B cell (primary cell): ENCODE data around the gene IPO4.

ENCODE experiments used
- EZH2 ChIP-seq: IDR thresholded peaks from 2 replicates; pipeline ENCODE4 v1.6.1; 2012; ENCODE audit warnings: borderline replicate concordance, low read depth, mild to moderate bottlenecking, moderate library complexity, low read length; ENCODE audit not compliant: insufficient read depth, poor library complexity, severe bottlenecking
- TF ChIP-seq, protein P1 (sequence below): fragments of 200-600 bp; IDR thresholded peaks from one replicate; pipeline ENCODE4 v1.8.0; 2022; ENCODE audit warnings: antibody characterized with exemption, mild to moderate bottlenecking

DNA sequence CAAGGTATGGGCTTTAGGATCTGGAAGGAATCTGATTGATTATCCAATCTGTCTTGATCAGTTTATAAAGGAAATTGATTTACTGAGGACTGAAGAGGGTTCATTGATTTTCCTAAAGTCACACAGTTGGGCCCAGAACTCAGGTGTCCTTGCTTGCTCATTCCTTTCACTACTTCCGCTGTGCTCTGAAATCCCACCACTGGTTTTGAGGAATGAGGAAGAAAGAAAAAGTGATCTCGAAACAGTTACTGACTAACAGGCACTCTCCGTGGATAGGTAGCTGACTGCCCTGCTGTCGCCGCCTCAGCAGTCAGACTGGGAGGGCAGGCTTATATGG is 58.3 kb downstream of the IPO4 start, which contains the start of gene FITM1:
- TF ChIP-seq, protein P1, sequence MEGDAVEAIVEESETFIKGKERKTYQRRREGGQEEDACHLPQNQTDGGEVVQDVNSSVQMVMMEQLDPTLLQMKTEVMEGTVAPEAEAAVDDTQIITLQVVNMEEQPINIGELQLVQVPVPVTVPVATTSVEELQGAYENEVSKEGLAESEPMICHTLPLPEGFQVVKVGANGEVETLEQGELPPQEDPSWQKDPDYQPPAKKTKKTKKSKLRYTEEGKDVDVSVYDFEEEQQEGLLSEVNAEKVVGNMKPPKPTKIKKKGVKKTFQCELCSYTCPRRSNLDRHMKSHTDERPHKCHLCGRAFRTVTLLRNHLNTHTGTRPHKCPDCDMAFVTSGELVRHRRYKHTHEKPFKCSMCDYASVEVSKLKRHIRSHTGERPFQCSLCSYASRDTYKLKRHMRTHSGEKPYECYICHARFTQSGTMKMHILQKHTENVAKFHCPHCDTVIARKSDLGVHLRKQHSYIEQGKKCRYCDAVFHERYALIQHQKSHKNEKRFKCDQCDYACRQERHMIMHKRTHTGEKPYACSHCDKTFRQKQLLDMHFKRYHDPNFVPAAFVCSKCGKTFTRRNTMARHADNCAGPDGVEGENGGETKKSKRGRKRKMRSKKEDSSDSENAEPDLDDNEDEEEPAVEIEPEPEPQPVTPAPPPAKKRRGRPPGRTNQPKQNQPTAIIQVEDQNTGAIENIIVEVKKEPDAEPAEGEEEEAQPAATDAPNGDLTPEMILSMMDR, result no peak
- no peak for TF ChIP-seq EZH2
